GM23248 (cell line): ENCODE data around the gene ELK1.

Experiments used
- EZH2 ChIP-seq: fragments of 200-600 bp; sonication (generic); IDR thresholded peaks from 2 replicates; pipeline ENCODE4 v1.6.1; 2018; ENCODE audit warnings: antibody characterized with exemption, mild to moderate bottlenecking; ENCODE audit not compliant: insufficient read depth, poor library complexity, severe bottlenecking
- EZH2phosphoT487 ChIP-seq: fragments of 200-600 bp; sonication (generic); IDR thresholded peaks from 2 replicates; pipeline ENCODE4 v1.6.1; 2018; ENCODE audit warnings: antibody characterized with exemption, moderate library complexity, mild to moderate bottlenecking, low read depth; ENCODE audit not compliant: insufficient read depth

GRCh38 chrX:47619486-47620302 lies 30.7 kb downstream of the ELK1 start, which contains the start of gene SYN1:
- no peak for TF ChIP-seq EZH2
- no peak for TF ChIP-seq EZH2phosphoT487
